ENCODE measurements around the gene NCAM2.

The NCAM2 gene

DNA sequence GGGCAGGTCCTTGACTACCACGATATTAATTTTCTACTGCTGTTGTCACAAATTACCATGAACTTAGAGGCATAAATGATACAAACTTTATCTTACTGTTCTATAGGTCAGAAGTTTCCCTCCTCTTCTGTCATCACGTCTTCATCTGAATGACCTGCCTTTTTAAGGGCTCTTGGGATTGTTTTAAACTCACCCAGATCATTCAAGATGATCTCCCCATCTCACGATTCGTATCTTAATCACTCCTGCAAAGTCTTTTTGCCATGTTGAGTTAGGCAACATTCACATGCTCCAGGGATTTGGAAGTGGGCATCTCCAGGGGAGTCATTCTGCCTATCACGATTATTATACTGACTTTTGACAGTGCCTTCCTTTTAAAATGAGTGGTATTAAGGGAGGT, 32.1 kb downstream of the NCAM2 start:
- TF ChIP-seq EGR1 (IDR thresholded peaks at IDR 0.05) = no peak
- TF ChIP-seq, protein P1, sequence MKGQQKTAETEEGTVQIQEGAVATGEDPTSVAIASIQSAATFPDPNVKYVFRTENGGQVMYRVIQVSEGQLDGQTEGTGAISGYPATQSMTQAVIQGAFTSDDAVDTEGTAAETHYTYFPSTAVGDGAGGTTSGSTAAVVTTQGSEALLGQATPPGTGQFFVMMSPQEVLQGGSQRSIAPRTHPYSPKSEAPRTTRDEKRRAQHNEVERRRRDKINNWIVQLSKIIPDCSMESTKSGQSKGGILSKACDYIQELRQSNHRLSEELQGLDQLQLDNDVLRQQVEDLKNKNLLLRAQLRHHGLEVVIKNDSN (IDR thresholded peaks at IDR 0.05) = no peak
- no peak for TF ChIP-seq NFIC (IDR thresholded peaks at IDR 0.05)
- TF ChIP-seq CEBPB (IDR thresholded peaks at IDR 0.05) = no peak
- no peak for TF ChIP-seq EP300 (IDR thresholded peaks at IDR 0.05; ENCODE audit: borderline replicate concordance)
- no peak for TF ChIP-seq RAD21 (IDR thresholded peaks at IDR 0.05; ENCODE audit: low read depth)
- no peak for TF ChIP-seq TCF12 (IDR thresholded peaks at IDR 0.05; ENCODE audit: low read depth)
- no peak for TF ChIP-seq FOXM1 (IDR thresholded peaks at IDR 0.05; ENCODE audit: borderline replicate concordance, low read depth)
- no peak for TF ChIP-seq ZBTB7A (IDR thresholded peaks at IDR 0.05; ENCODE audit: low read depth)
- TF ChIP-seq, protein P2, sequence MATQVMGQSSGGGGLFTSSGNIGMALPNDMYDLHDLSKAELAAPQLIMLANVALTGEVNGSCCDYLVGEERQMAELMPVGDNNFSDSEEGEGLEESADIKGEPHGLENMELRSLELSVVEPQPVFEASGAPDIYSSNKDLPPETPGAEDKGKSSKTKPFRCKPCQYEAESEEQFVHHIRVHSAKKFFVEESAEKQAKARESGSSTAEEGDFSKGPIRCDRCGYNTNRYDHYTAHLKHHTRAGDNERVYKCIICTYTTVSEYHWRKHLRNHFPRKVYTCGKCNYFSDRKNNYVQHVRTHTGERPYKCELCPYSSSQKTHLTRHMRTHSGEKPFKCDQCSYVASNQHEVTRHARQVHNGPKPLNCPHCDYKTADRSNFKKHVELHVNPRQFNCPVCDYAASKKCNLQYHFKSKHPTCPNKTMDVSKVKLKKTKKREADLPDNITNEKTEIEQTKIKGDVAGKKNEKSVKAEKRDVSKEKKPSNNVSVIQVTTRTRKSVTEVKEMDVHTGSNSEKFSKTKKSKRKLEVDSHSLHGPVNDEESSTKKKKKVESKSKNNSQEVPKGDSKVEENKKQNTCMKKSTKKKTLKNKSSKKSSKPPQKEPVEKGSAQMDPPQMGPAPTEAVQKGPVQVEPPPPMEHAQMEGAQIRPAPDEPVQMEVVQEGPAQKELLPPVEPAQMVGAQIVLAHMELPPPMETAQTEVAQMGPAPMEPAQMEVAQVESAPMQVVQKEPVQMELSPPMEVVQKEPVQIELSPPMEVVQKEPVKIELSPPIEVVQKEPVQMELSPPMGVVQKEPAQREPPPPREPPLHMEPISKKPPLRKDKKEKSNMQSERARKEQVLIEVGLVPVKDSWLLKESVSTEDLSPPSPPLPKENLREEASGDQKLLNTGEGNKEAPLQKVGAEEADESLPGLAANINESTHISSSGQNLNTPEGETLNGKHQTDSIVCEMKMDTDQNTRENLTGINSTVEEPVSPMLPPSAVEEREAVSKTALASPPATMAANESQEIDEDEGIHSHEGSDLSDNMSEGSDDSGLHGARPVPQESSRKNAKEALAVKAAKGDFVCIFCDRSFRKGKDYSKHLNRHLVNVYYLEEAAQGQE (IDR thresholded peaks at IDR 0.05; ENCODE audit: low read depth) = no peak
- no peak for TF ChIP-seq YY1 (IDR thresholded peaks at IDR 0.05; ENCODE audit: low read depth)
- TF ChIP-seq CREB1 (IDR thresholded peaks at IDR 0.05; ENCODE audit: low read depth) = no peak
- TF ChIP-seq TAF1 (IDR thresholded peaks at IDR 0.05; ENCODE audit: low read depth) = no peak
- TF ChIP-seq, protein P3, sequence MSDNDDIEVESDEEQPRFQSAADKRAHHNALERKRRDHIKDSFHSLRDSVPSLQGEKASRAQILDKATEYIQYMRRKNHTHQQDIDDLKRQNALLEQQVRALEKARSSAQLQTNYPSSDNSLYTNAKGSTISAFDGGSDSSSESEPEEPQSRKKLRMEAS (IDR thresholded peaks at IDR 0.05) = no peak

DNA sequence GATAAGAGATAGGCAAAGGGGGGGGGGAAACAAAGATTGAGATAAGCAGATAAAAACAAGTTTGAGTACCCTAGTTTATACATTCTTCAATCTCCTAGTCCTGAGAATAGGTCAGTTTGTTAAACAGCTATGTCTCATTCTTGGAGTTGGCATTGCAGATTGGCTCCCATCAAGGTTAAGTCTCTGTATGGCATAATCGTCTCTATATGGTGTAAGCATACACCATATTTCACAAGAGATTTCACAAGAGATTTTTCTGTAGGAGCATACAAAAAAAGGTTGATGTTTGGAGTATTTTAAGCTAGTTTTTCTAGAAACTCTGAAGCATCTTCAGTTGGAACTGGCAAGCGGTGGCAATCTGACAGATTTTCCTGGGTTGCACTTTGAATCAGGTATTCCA, 35.8 kb downstream of the NCAM2 start:
- TF ChIP-seq EP300 (IDR thresholded peaks at IDR 0.05; ENCODE audit: borderline replicate concordance) = no peak
- TF ChIP-seq FOXM1 (IDR thresholded peaks at IDR 0.05; ENCODE audit: borderline replicate concordance, low read depth) = no peak
- no peak for TF ChIP-seq TEAD4 (IDR thresholded peaks at IDR 0.05)
- TF ChIP-seq NFIC (IDR thresholded peaks at IDR 0.05) = no peak
- no peak for TF ChIP-seq CEBPB (IDR thresholded peaks at IDR 0.05)
- TF ChIP-seq CREB1 (IDR thresholded peaks at IDR 0.05; ENCODE audit: low read depth) = no peak
- TF ChIP-seq YY1 (IDR thresholded peaks at IDR 0.05; ENCODE audit: low read depth) = no peak
- TF ChIP-seq ZBTB7A (IDR thresholded peaks at IDR 0.05; ENCODE audit: low read depth) = no peak
- TF ChIP-seq RAD21 (IDR thresholded peaks at IDR 0.05; ENCODE audit: low read depth) = no peak
- TF ChIP-seq TCF12 (IDR thresholded peaks at IDR 0.05; ENCODE audit: low read depth) = no peak
- TF ChIP-seq, protein P1 (IDR thresholded peaks at IDR 0.05) = no peak
- TF ChIP-seq TAF1 (IDR thresholded peaks at IDR 0.05; ENCODE audit: low read depth) = no peak
- TF ChIP-seq, protein P3 (IDR thresholded peaks at IDR 0.05) = no peak

DNA sequence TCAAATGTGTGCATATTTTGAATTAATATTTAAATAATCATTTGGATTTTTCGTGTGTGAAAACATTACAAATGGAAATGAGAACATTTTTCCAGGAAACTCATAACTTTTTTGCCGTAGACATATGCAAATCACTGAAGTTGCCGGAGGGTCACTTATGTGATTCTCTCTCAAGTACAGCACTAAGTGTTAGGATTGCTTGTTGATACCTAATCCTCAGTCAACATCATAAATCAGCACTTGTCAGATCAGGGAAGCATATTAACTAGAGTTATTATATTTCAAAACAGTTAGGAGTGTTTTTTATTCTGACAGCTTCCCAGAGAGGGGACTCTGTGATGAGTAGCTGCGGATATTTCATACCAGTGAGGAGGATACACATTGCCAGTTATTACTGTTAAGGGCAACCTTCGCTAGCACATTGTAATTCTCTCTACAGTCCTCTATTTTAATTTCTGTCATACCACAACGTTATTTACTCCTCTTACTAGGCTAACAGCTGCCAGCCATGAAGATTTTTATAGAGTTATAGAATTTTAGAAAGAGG, 41.5 kb downstream of the NCAM2 start:
- TF ChIP-seq TEAD4 (IDR thresholded peaks at IDR 0.05) (no peak), TAF1 (IDR thresholded peaks at IDR 0.05; ENCODE audit: low read depth) (no peak), ZBTB7A (IDR thresholded peaks at IDR 0.05; ENCODE audit: low read depth) (no peak), EGR1 (IDR thresholded peaks at IDR 0.05) (no peak), FOXM1 (IDR thresholded peaks at IDR 0.05; ENCODE audit: borderline replicate concordance, low read depth) (no peak), YY1 (IDR thresholded peaks at IDR 0.05; ENCODE audit: low read depth) (no peak), RAD21 (IDR thresholded peaks at IDR 0.05; ENCODE audit: low read depth) (no peak), NFIC (IDR thresholded peaks at IDR 0.05) (no peak), EP300 (IDR thresholded peaks at IDR 0.05; ENCODE audit: borderline replicate concordance) (no peak), TCF12 (IDR thresholded peaks at IDR 0.05; ENCODE audit: low read depth) (no peak), CREB1 (IDR thresholded peaks at IDR 0.05; ENCODE audit: low read depth) (no peak)
- TF ChIP-seq, protein P1 (IDR thresholded peaks at IDR 0.05) = no peak
- TF ChIP-seq, protein P3 (IDR thresholded peaks at IDR 0.05) = no peak
- TF ChIP-seq, protein P2 (IDR thresholded peaks at IDR 0.05; ENCODE audit: low read depth) = no peak

DNA sequence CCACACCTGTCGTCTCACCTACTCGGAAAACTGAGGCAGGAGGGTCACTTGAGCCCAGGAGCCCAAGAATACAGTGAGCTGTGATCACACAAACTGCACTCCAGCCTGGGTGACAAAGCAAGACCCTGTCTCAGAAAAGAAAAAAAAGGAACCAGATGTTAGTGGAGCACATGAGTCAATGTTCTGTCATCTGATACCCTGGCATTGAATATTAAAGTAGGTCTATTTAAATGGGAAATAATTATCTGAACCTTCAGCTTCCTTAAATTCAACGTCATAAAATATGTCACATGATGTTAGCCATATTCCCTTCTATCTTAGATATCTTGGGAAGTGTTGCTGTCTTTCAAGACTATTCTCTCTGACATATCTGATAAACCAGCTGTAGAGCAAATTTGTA, 47.3 kb downstream of the NCAM2 start:
- TF ChIP-seq FOXM1 (IDR thresholded peaks at IDR 0.05; ENCODE audit: borderline replicate concordance, low read depth) (no peak), TAF1 (IDR thresholded peaks at IDR 0.05; ENCODE audit: low read depth) (no peak), EP300 (IDR thresholded peaks at IDR 0.05; ENCODE audit: borderline replicate concordance) (no peak), YY1 (IDR thresholded peaks at IDR 0.05; ENCODE audit: low read depth) (no peak), TEAD4 (IDR thresholded peaks at IDR 0.05) (no peak), CREB1 (IDR thresholded peaks at IDR 0.05; ENCODE audit: low read depth) (no peak), NFIC (IDR thresholded peaks at IDR 0.05) (no peak), RAD21 (IDR thresholded peaks at IDR 0.05; ENCODE audit: low read depth) (no peak), EGR1 (IDR thresholded peaks at IDR 0.05) (no peak), ZBTB7A (IDR thresholded peaks at IDR 0.05; ENCODE audit: low read depth) (no peak)
- TF ChIP-seq, protein P3 (IDR thresholded peaks at IDR 0.05) = no peak
